ENCODE measurements around the gene GAS6. TPM values are rescaled to one million over a fixed set of nuclear protein-coding genes. Genes with fewer than 3 reads are reported as not detected.

The GAS6 gene
- total RNA-seq, 6 donors from 2014 or later: 129 to 299 (median 180) TPM

- Histone ChIP-seq H3K36me3 (no peaks in the 10 kb centered on the region), H3K4me1 (peaks cover 46 to 72% (median 51%) of the 10 kb centered on the region in 4 donors), H3K27ac (peak overlapping the region; percentile 69 to 91 (median 85)), H3K9me3 (no peaks in the 10 kb centered on the region), H3K4me3 (peak overlapping the region in 1 of 4 donors; percentile 86), H3K27me3 (peaks cover 0 to 12% (median 0%) of the 10 kb centered on the region in 4 donors)
- peak; percentile 16 to 76 for ATAC-seq (ENCODE audit: low FRiP score in 2 of 2)
- peak; percentile 51 to 56 for DNase-seq
- no peak for TF ChIP-seq POLR2A (IDR thresholded peaks at IDR 0.05)
- no peak for TF ChIP-seq EP300 (IDR thresholded peaks at IDR 0.05)
- 68 to 77% methylated on average over 10 to 15 of the region's 15 CpGs for WGBS, 2 donors
Measured at GRCh38 chr13:113860665-113861432, 3.0 kb downstream of the GAS6 start.

- ATAC-seq (ENCODE audit: low FRiP score in 2 of 2) (no peak), DNase-seq (no peak)
- H3K9me3 ChIP-seq: no peaks in the 10 kb centered on the region
- peak overlapping the region in 3 of 4 donors; percentile 53 to 91 (median 87) for H3K27ac ChIP-seq
- H3K4me1 ChIP-seq: peaks cover 52 to 79% (median 58%) of the 10 kb centered on the region in 4 donors
- peaks cover 0 to 12% (median 0%) of the 10 kb centered on the region in 4 donors for H3K27me3 ChIP-seq
- H3K36me3 ChIP-seq: no peaks in the 10 kb centered on the region
- 74 to 78% methylated on average over 12 of the region's 12 CpGs for WGBS, 2 donors
- H3K4me3 ChIP-seq: no peak overlapping the region
- TF ChIP-seq CTCF (IDR thresholded peaks at IDR 0.05): no peak
- TF ChIP-seq POLR2AphosphoS5 (IDR thresholded peaks at IDR 0.05): no peak
- TF ChIP-seq POLR2A (IDR thresholded peaks at IDR 0.05): no peak
- TF ChIP-seq EP300 (IDR thresholded peaks at IDR 0.05): no peak
Measured at GRCh38 chr13:113860051-113860664, 3.7 kb downstream of the GAS6 start.

- Histone ChIP-seq H3K4me1 (peaks cover 56 to 82% (median 63%) of the 10 kb centered on the region in 4 donors), H3K27me3 (peaks cover 0 to 12% (median 0%) of the 10 kb centered on the region in 4 donors), H3K4me3 (no peak overlapping the region), H3K9me3 (no peaks in the 10 kb centered on the region), H3K36me3 (no peaks in the 10 kb centered on the region), H3K27ac (peak overlapping the region in 3 of 4 donors; percentile 34 to 87 (median 53))
- ATAC-seq (ENCODE audit: low FRiP score in 2 of 2) (no peak), DNase-seq (no peak)
- TF ChIP-seq CTCF (IDR thresholded peaks at IDR 0.05) (no peak), POLR2A (IDR thresholded peaks at IDR 0.05) (no peak), EP300 (IDR thresholded peaks at IDR 0.05) (no peak), POLR2AphosphoS5 (IDR thresholded peaks at IDR 0.05) (no peak)
- 95 to 100% methylated on average over 4 of the region's 4 CpGs for WGBS, 2 donors
Measured at GRCh38 chr13:113859311-113860050, 4.4 kb downstream of the GAS6 start.

GRCh38 chr13:113857531-113858195 lies 6.2 kb downstream of the GAS6 start:
- Histone ChIP-seq H3K27me3 (no peaks in the 10 kb centered on the region), H3K4me1 (peaks cover 61 to 80% (median 73%) of the 10 kb centered on the region in 4 donors), H3K4me3 (no peak overlapping the region), H3K27ac (no peak overlapping the region), H3K9me3 (no peaks in the 10 kb centered on the region), H3K36me3 (no peaks in the 10 kb centered on the region)
- no peak for TF ChIP-seq CTCF (IDR thresholded peaks at IDR 0.05)
- no peak for TF ChIP-seq POLR2AphosphoS5 (IDR thresholded peaks at IDR 0.05)
- TF ChIP-seq EP300 (IDR thresholded peaks at IDR 0.05): no peak
- no peak for TF ChIP-seq POLR2A (IDR thresholded peaks at IDR 0.05)
- ATAC-seq (ENCODE audit: low FRiP score in 2 of 2) (no peak), DNase-seq (peak in 1 of 2 donors; percentile 73)
- WGBS, 2 donors: 88 to 90% methylated on average over 20 of the region's 20 CpGs

All from upper lobe of left lung (tissue), 6 donors.